Measurements from ENCODE around the gene GPR68.
A peak's percentile ranks its signal among the peaks of the same experiment; 100 is the strongest.

The GPR68 gene

DNA sequence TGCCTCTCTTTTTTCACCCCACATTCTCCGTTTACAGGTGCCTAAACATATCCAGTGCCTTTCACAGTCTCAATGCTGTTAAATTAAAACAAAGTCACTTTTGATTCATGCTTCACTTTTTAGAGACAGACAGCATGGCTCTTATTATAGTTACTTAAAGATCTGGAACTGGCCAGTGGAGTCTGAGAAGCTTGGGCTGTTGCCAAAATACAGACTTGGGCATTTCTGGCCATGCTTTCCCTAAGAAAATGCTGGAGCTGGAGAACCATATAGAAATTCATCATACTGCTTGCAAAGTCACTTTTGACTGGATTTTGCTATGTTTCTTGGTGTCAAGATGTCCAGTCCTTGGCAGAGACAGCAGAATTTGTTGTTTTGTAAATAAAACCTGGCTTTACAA is 12.2 kb upstream of the GPR68 start:
- no peaks in the 10 kb centered on the region for H3K27me3 ChIP-seq
- H3K9me3 ChIP-seq = no peaks in the 10 kb centered on the region
- peaks cover 28% of the 10 kb centered on the region for H3K4me1 ChIP-seq
- no peak for DNase-seq
- H3K36me3 ChIP-seq = no peaks in the 10 kb centered on the region
- H3K4me3 ChIP-seq (ENCODE audit: low read depth, low read length) = no peak overlapping the region
- TF ChIP-seq, protein P1, sequence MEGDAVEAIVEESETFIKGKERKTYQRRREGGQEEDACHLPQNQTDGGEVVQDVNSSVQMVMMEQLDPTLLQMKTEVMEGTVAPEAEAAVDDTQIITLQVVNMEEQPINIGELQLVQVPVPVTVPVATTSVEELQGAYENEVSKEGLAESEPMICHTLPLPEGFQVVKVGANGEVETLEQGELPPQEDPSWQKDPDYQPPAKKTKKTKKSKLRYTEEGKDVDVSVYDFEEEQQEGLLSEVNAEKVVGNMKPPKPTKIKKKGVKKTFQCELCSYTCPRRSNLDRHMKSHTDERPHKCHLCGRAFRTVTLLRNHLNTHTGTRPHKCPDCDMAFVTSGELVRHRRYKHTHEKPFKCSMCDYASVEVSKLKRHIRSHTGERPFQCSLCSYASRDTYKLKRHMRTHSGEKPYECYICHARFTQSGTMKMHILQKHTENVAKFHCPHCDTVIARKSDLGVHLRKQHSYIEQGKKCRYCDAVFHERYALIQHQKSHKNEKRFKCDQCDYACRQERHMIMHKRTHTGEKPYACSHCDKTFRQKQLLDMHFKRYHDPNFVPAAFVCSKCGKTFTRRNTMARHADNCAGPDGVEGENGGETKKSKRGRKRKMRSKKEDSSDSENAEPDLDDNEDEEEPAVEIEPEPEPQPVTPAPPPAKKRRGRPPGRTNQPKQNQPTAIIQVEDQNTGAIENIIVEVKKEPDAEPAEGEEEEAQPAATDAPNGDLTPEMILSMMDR (IDR thresholded peaks at IDR 0.05; ENCODE audit: low read depth, low read length) = no peak

DNA sequence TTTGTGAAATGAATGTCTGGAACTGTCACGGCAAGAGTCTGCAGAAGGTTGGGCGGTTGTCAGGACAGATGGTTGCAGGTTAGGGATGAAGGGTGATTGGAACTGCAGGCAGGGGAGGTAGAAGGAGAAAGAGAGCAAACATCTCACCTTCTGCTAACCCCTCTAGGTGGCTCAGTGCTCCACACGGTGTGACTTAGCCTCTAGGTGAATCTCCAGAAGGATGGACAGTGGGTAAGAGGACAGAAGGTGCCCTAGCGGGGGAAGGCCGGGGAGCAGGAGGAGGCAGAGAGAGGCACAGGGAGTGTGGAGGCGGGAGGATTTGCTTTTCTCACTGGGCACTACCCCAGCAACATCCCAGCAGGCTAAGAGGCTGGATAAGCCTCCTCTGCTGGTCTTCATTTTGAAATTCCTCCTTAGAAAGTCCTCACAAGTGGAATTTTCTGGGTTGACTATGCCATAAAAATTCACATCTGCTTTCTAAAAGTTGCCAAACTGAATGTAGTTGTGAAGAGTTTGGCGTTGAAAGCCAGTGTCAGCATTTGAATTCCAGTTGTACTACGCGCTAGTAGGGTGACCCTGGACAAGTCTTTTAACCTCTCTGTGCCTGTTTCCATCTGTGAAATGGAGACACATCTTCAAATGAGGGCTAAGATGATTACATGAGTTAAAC is 10.7 kb upstream of the GPR68 start:
- peaks cover 36% of the 10 kb centered on the region for H3K4me1 ChIP-seq
- DNase-seq = no peak
- no peaks in the 10 kb centered on the region for H3K9me3 ChIP-seq
- H3K4me3 ChIP-seq (ENCODE audit: low read depth, low read length) = no peak overlapping the region
- H3K27me3 ChIP-seq = no peaks in the 10 kb centered on the region
- TF ChIP-seq, protein P1 (IDR thresholded peaks at IDR 0.05; ENCODE audit: low read depth, low read length) = no peak
- H3K36me3 ChIP-seq = no peaks in the 10 kb centered on the region

DNA sequence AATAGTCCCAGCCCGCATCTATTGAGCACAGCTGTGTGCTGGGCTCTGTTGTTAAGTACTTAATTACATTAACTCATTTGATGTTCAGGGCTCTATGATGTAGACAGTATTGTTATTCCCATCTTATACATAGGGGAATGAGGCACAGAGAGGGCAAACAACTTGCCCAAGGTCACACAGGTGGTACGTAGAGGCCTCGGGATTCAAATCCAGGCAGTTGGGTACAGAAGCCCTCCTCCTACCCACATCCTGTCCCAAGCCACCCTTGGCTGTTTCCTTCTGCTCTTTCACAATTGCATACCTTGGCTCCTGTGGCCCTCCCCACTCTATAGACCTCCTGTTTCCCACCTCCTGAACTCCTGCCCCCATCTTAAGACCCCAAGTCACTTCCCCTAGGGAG is 10.0 kb upstream of the GPR68 start:
- TF ChIP-seq, protein P1 (IDR thresholded peaks at IDR 0.05; ENCODE audit: low read depth, low read length) = no peak
- Histone ChIP-seq H3K9me3 (no peaks in the 10 kb centered on the region), H3K4me3 (ENCODE audit: low read depth, low read length) (peak overlapping the region; percentile 62), H3K36me3 (no peaks in the 10 kb centered on the region), H3K27me3 (no peaks in the 10 kb centered on the region), H3K4me1 (peaks cover 41% of the 10 kb centered on the region)
- no peak for DNase-seq

DNA sequence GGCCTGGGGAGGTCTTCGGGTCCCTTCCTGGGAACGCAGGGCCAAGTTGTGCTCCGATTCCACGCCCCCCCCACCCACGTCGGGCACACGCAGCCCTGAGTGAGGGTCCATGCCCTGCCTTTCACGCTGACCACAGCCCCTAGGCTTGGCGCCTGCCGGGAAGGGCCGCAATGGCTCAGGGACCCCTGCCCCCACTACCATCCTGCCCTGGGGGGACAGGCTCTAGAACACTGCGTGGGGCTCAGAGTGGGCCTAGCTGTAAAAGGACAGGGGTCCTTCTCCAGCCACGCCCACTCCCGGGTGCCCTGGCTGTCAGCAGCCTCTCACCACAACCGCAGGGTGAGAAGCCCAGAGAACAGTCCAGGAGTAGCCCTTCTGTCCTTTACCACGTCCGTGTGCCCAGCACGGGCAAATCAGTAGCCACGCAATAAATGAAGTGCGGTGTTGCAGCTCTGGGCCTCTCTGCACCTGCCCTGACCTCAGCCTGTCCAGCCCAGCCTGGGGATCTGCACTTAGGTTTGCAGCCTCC is 9.4 kb upstream of the GPR68 start:
- H3K4me3 ChIP-seq (ENCODE audit: low read depth, low read length) = peak overlapping the region; percentile 62
- H3K36me3 ChIP-seq = no peaks in the 10 kb centered on the region
- H3K9me3 ChIP-seq = no peaks in the 10 kb centered on the region
- DNase-seq = peak; percentile 38
- TF ChIP-seq, protein P1 (IDR thresholded peaks at IDR 0.05; ENCODE audit: low read depth, low read length) = no peak
- H3K27me3 ChIP-seq = no peaks in the 10 kb centered on the region
- peaks cover 41% of the 10 kb centered on the region for H3K4me1 ChIP-seq

DNA sequence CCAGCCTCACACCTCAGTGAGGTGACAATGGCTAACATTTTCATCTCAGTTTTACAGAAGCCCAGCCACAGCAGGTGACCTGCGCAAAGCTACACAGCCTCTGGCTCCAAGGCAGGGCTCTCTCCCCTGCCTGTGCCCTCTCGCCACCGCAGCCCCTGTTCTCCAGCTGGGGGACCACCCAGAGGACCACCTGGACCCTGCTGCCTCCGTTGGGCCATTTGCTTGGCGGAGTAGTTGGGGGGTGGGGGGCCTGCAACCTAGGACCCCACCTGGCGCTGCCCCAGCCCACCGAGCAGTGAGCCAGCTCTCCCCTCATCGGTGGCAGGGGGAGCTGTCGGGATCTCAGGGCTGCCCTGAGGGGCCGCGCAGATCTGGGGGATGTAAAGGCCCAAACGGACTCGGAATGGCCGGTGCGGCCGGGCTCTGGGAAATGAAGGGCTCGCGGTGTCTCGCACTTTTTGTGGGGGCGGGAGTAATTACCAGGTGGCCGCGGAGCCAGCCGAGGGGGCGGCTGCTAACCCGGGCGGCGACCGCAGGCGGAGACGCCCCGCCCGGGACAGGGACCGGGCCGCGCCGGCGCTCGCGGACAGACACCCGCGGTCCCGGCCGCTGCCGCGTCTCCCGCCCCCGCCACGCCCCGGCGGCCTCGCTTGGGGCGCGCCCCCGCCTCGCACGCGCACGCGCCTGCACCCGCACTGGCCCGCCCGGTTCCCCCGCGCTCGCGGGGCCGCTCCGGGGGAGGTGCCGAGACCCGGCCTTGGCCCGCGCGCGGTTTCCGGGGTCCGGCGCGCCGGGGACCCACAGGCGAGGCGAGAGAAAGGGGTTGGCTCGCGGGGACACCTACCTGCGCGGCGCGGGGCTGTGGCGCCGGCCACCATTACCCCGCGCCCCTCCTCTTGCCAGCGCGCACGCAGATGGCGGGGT is 8.6 kb upstream of the GPR68 start:
- peaks cover 41% of the 10 kb centered on the region for H3K4me1 ChIP-seq
- H3K27me3 ChIP-seq = no peaks in the 10 kb centered on the region
- H3K9me3 ChIP-seq = no peaks in the 10 kb centered on the region
- no peaks in the 10 kb centered on the region for H3K36me3 ChIP-seq
- H3K4me3 ChIP-seq (ENCODE audit: low read depth, low read length) = peak overlapping the region; percentile 62
- peak; percentile 58 for DNase-seq
- TF ChIP-seq, protein P1 (IDR thresholded peaks at IDR 0.05; ENCODE audit: low read depth, low read length) = peak; percentile 34
